ENCODE measurements around the gene AMH.

Gene AMH

GRCh38 chr19:2251106-2252054 is 2.3 kb downstream of the AMH start:
- no peak for DNase-seq

GRCh38 chr19:2252055-2252796 is 3.1 kb downstream of the AMH start:
- no peak for DNase-seq

DNA sequence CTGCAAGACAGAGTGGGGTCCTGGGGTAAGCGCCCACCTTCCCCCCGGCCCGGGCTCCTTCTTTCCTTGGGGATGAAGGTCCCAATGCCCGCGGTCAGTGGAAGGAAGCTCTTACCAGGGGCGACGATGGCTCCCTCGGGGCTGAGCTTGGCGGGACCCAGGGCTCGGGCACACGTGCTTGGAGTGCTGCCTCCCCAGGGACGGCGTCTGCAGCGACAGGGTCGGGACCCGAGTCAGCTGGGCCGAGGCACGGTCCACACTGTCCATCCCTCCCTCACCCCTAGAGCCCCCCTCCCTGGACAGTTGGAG is 3.6 kb downstream of the AMH start:
- no peak for DNase-seq

GRCh38 chr19:2253106-2254063 is 4.3 kb downstream of the AMH start:
- DNase-seq, result no peak

DNA sequence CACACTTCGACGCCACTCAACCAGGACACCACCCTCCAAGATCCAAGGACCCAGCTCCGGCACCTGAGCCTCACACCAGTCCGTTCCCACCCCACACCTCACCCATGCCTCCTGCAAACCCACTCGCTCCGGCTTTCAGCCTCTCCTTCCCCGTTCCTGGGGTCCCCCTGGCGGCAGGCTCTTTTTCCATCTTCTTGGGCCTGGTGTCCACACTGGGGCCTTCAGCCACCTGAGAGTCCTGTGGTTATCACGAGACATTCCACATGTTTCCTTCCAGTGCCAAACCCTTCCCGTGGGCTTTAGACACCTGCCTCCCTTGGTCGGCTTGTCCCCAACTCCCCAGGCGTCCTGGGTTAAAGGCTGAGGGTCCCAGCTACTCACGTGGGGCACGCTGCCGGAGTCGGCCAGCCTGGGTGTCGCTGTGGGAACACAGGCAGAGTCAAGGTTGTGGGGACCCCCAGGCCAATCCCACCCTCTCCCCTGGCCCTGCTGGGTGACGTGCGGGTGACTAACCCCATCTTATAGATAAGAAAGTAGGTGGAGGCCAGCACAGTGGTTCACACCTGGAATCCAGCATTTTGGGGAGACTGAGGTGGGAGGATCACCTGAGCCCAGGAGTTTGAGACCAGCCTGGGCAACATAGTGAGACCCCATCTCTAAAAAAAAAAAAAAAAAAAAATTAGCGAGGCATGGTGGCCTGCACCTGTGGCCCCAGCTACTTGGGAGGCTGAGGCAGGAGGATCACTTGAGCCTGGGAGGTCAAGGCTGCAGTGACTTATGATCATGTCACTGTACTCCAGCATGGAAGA is 5.1 kb downstream of the AMH start:
- DNase-seq, result no peak

- DNase-seq, result peak; percentile 39
Measured at GRCh38 chr19:2255112-2255845, 6.2 kb downstream of the AMH start.

GRCh38 chr19:2255982-2256685 is 7.0 kb downstream of the AMH start, which contains the start of gene JSRP1:
JSRP1 (minus strand) TSS chr19:2256417; CDS start chr19:2255314, 1,103 bp downstream.
- peak; percentile 87 for DNase-seq

- DNase-seq, result no peak
Measured at GRCh38 chr19:2259336-2259735, 10.2 kb downstream of the AMH start.

DNA sequence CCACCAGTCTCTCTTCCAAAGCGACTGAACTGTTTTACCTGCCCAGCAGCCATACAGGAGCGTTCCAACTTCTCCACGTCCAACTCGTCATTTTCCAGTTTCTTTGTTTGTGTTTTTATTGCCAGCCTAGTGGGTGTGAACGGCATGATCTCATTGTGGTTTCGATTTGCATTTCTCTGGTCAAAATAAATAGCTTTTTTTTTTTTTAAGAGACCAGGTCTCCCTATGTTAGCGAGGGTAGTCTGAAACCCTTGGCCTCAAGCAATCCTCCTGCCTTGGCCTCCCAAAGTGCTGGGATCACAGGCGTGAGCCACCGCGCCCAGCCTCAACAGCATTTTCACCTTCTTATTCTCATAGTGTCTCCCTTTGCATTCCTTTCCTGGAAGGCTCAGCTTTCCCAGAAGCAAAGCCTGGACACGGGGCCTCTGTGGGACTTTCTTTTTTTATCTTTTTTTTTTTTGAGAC is 11.2 kb downstream of the AMH start:
- DNase-seq, result no peak

DNA sequence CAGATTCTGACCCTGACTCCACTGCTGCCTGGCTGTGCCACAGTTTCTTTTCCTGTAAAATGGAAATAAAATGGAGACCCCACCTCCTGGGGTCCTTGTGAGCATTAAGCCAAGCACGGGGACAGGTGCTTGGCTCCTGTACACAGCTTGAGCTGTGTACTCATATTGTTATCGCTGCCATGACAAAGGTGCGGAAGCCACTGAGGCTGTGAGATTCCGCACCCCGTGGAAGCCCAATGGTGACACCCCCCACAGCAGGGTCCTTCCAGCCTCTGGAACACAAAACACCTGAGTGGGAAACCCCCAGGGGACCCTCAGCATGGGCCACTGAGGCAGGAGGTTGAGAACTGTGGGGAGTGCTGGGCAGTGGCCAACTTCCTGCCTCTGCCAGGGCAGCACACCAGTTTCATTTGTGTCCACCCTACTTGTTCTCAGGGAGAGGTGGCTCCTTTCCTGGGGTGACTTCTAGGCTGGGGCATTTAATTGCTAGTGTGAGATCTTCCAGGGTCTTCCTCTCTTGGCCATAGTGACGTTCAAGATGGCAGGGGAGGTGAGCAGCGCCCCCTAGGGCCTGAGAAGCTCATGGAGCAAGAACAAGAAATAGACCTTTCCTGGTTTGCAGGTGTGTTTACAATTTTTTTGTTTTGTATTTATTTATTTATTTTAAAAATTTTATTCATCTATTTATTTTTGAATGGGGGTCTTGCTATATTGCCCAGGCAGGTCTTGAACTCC is 12.5 kb downstream of the AMH start:
- peak; percentile 43 for DNase-seq

DNA sequence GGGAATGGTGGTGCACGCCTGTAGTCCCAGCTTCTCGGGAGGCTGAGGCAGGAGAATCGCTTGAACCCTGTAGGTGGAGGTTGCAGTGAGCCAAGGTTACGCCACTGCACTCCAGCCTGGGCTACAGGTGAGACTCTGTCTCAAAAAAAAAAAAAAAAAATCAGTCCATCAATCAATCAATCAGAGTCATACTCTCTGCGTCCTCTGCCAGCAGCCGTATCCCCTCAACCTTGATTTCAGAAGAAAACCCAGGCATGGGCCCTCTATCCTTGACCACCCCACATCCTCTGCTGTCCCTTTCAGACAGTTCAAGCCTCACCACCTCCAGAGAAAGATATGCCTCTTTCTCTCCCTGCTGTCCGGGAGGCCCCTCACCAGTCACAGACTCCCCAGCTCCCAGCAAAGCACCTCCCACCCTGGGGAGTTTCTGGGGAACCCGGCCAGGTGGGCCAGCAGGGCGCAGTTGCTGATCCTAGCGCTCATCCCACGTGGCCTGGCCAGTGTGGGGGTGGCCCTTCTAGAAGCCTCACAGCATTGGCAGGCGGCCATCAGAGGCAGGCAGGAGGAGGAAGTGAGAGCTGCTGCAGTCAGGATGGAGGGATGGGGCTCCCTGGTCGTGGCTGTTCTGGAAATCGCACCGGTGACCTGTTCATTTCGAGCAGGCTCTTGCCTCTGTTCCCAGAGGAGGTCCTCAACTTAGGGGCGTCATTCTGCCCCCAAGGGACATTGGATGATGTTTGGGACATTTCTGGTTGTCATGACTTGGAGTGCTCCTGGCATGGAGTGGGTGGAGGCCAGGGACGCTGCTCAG is 17.3 kb downstream of the AMH start:
- peak; percentile 85 for DNase-seq

- no peak for DNase-seq
Measured at GRCh38 chr19:2268480-2268830, 19.3 kb downstream of the AMH start.

GRCh38 chr19:2268861-2269243 is 19.7 kb downstream of the AMH start:
- no peak for DNase-seq

DNA sequence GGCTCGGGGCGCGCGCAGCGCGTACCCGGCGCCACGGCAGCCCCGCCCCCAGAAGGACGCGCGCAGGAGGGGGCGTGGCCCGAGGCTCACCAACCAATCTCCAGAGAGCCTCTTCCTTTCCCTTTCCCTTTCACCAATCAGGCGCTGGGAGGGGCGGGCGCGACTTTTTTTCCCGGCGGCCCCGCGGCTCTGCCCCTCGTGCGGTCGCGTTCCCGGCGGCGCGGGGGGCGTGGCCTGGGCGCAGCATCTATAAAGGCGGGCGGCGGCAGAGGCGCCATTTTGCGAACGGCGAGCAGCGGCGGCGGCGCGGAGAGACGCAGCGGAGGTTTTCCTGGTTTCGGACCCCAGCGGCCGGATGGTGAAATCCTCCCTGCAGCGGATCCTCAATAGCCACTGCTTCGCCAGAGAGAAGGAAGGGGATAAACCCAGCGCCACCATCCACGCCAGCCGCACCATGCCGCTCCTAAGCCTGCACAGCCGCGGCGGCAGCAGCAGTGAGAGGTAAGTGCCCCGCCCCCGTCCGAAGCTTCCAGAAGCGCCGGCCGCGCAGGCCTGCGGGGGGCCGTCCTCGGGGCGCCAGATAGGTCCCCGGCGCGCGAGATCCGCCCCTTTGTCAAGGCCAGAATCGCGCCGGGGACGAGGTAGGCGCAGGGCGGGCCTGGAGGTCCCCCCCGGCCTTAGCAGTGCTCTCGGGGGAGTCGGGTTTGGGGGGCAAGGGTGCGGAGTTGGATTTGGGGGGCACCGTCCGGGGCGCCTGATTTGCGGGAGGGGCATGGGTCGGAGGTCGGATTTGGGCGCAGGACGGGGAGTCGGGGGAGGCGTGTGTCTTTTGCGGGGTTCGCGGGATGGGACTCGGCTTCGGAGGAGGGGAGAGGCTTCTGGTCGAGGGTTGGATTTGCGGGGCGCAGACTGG is 20.4 kb downstream of the AMH start:
- DNase-seq, result peak; percentile 99

DNA sequence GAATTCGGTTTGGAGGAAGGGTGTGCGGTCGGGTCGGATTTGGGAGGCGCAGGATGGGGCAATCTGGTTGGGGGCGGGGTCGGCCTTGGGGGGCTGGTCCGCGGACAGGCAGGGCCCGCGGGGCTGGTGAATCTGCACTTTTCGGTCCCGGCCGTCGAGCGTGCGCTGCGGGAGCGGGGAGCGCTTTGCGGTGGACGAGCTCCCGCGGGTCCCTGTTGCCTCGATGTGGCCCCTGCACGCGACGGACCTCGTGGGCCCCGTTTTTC is 21.0 kb downstream of the AMH start:
- peak; percentile 65 for DNase-seq

DNA sequence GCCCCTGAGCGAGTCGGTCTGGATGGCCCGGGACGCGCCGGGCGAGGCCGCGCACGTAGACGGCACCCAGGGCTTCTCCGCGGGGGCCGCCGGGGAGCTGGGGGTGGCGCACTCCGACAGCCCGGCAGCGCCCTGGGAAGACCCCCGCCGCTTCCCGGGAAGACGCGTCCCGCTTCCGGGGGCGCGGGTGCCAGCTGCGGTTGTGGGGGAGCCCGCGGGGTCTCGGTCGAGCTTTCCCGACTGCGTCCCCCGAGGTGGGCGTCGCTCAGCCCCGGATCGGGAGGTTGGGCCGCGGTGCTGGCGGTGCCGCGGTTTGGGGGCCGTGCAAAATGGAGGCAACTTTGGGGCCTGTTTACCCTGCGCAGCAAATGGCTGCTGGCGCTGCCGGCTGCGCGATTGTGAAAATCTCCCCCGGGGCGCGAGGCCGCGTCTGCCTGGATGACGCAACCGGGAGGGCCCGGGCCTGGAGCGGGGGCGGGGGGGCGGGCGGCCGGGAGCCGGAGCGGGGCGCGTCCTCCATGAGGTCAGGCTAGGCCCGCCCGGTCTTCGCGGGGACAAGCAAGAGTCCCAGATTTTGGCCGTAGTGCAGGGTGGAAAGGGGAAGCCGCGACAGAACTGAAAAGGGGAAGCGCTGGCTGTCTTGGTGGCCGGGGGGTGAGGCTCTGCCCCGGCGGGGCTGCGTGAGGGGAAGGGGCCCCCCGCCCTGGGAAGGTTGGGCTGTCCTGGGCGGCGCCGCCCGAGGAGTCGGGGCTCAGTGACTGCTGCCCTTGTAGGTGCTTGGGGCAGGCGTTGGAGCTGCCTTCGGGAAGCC is 21.5 kb downstream of the AMH start:
- peak; percentile 93 for DNase-seq
